SK-N-SH (cell line): ENCODE results near the gene NRCAM. TPM values are rescaled to one million over a fixed set of nuclear protein-coding genes. Genes with fewer than 3 reads are reported as not detected.

Experiments
- CTCF ChIA-PET: fragments of 300-600, 350-600 bp; formaldehyde crosslinking; extraction: SDS; loops from one replicate; lab custom pipeline; 2021; lab: Yijun Ruan, JAX
- POLR2A ChIA-PET: fragments of 350-600 bp; sonication (Branson Sonifier 250); formaldehyde crosslinking; extraction: SDS; loops from one replicate; lab custom pipeline; 2020; ENCODE audit warnings: antibody characterized with exemption, inconsistent platforms; lab: Yijun Ruan, JAX
- DNase-seq: peaks from one replicate; pipeline ENCODE4 v3.0.0; 2012
- H2AFZ ChIP-seq: fragments of 200-600 bp; sonication (generic); 2 replicates; pipeline ENCODE4 v1.8.1; 2016; ENCODE audit warnings: antibody characterized with exemption, mild to moderate bottlenecking, low read depth
- H3F3A ChIP-seq: fragments of 200-600 bp; sonication (generic); replicated peaks from 2 replicates; pipeline ENCODE3; 2016; ENCODE audit warnings: antibody characterized with exemption, mild to moderate bottlenecking; ENCODE audit not compliant: insufficient read depth
- H3K27ac ChIP-seq, 2 experiments: fragments of 200-500 bp in 1 of 2; fragments of 200-600 bp in 1 of 2; sonication (Bioruptor generic) in 1 of 2; sonication (generic), shearing (Covaris generic) in 1 of 2; 2 replicates each; pipeline versions ENCODE4 v1.5.1 to v1.6.1; 2014 to 2016; ENCODE audit warnings: low read depth in 2 of 2, inconsistent platforms in 1 of 2, low read length in 1 of 2, mild to moderate bottlenecking in 1 of 2, mixed read lengths in 1 of 2
- H3K27me3 ChIP-seq: fragments of 200-600 bp; sonication (generic), shearing (Covaris generic); 2 replicates; pipeline ENCODE4 v1.6.1; 2016; ENCODE audit warnings: mixed run types; ENCODE audit not compliant: insufficient read depth
- H3K36me3 ChIP-seq, 2 experiments: fragments of 200-500 bp in 1 of 2; fragments of 200-600 bp in 1 of 2; sonication (Bioruptor generic) in 1 of 2; sonication (generic) in 1 of 2; replicated peaks in 1 of 2; 2 replicates each; pipeline versions ENCODE3 to v1.5.1; 2014 to 2016; ENCODE audit warnings: low read length in 1 of 2, mild to moderate bottlenecking in 1 of 2; ENCODE audit not compliant: insufficient read depth in 2 of 2, control insufficient read depth in 1 of 2
- H3K4me1 ChIP-seq, 2 experiments: fragments of 200-500 bp in 1 of 2; fragments of 200-600 bp in 1 of 2; sonication (Bioruptor generic) in 1 of 2; sonication (generic), shearing (Covaris generic) in 1 of 2; 2 replicates each; pipeline versions ENCODE4 v1.5.1 to v1.6.1; 2014 to 2016; ENCODE audit warnings: low read depth in 1 of 2, low read length in 1 of 2, mixed run types in 1 of 2; ENCODE audit not compliant: insufficient read depth in 2 of 2, control insufficient read depth in 1 of 2
- H3K4me2 ChIP-seq: fragments of 200-600 bp; sonication (generic), shearing (Covaris generic); 2 replicates; pipeline ENCODE4 v1.6.1; 2017; ENCODE audit warnings: mixed run types
- H3K4me3 ChIP-seq, 2 experiments: fragments of 200-500 bp in 1 of 2; fragments of 200-600 bp in 1 of 2; sonication (Bioruptor generic) in 1 of 2; sonication (generic), shearing (Covaris generic) in 1 of 2; 2 replicates each; pipeline versions ENCODE4 v1.5.1 to v1.8.1; 2014 to 2016; ENCODE audit warnings: low read depth in 2 of 2, inconsistent platforms in 1 of 2, low read length in 1 of 2, mild to moderate bottlenecking in 1 of 2, mixed read lengths in 1 of 2, moderate library complexity in 1 of 2
- H3K79me2 ChIP-seq: fragments of 200-600 bp; sonication (generic); 2 replicates; pipeline ENCODE4 v1.8.1; 2017; ENCODE audit warnings: mild to moderate bottlenecking; ENCODE audit not compliant: insufficient read depth
- H3K9ac ChIP-seq: fragments of 200-600 bp; sonication (generic); 2 replicates; pipeline ENCODE4 v1.6.1; 2017; ENCODE audit warnings: mixed run types
- H3K9me2 ChIP-seq: fragments of 200-600 bp; sonication (generic); 2 replicates; pipeline ENCODE4 v1.6.1; 2017; ENCODE audit warnings: mixed run types
- H3K9me3 ChIP-seq: fragments of 200-600 bp; sonication (generic); 2 replicates; pipeline ENCODE4 v1.6.1; 2017; ENCODE audit warnings: mixed run types, mild to moderate bottlenecking, moderate library complexity
- H4K20me1 ChIP-seq: fragments of 200-600 bp; sonication (generic); 2 replicates; pipeline ENCODE4 v1.6.1; 2017; ENCODE audit warnings: mild to moderate bottlenecking, mixed run types; ENCODE audit not compliant: insufficient read depth
- EP300 ChIP-seq, 2 experiments: IDR thresholded peaks; 2 replicates each; pipeline versions ENCODE4 v1.4.0 to v1.6.1; 2012; ENCODE audit warnings: borderline replicate concordance in 1 of 2, low read depth in 1 of 2, low read length in 1 of 2
- EZH2phosphoT487 ChIP-seq: fragments of 200-600 bp; sonication (generic); IDR thresholded peaks from 2 replicates; pipeline ENCODE4 v1.6.1; 2017; ENCODE audit warnings: low read depth, mixed run types, mild to moderate bottlenecking, antibody characterized with exemption, moderate library complexity, borderline replicate concordance
- FOXJ3 ChIP-seq: sonication (generic); formaldehyde crosslinking; IDR thresholded peaks from 2 replicates; pipeline ENCODE4 v1.5.1; 2020; ENCODE audit warnings: mild to moderate bottlenecking, missing genetic modification reagents
- GABPA ChIP-seq: IDR thresholded peaks from 2 replicates; pipeline ENCODE4 v1.4.0; 2012; ENCODE audit warnings: low read depth, mild to moderate bottlenecking
- JUND ChIP-seq: IDR thresholded peaks from 2 replicates; pipeline ENCODE4 v1.4.0; 2012
- MEF2A ChIP-seq: IDR thresholded peaks from 2 replicates; pipeline ENCODE4 v1.4.0; 2012; ENCODE audit warnings: low read depth, borderline replicate concordance
- MXI1 ChIP-seq: IDR thresholded peaks from 2 replicates; pipeline ENCODE4 v1.6.1; 2012; ENCODE audit warnings: mild to moderate bottlenecking, low read depth, low read length, improper control_type of control experiment
- NRF1 ChIP-seq: IDR thresholded peaks from 2 replicates; pipeline ENCODE4 v1.6.1; 2012; ENCODE audit warnings: low read depth, mild to moderate bottlenecking, low read length
- POLR2AphosphoS5 ChIP-seq: IDR thresholded peaks from 2 replicates; pipeline ENCODE4 v1.6.1; 2012; ENCODE audit warnings: low read depth, low read length
- RAD21 ChIP-seq: IDR thresholded peaks from 2 replicates; pipeline ENCODE4 v1.6.1; 2012; ENCODE audit warnings: mild to moderate bottlenecking, low read length
- RCOR1 ChIP-seq: fragments of 150-350 bp; IDR thresholded peaks from 2 replicates; pipeline ENCODE4 v1.6.1; 2017; ENCODE audit warnings: antibody characterized with exemption, low read length
- RFX5 ChIP-seq: IDR thresholded peaks from 2 replicates; pipeline ENCODE4 v1.6.1; 2012; ENCODE audit warnings: mild to moderate bottlenecking, improper control_type of control experiment, low read length
- RXRA ChIP-seq: IDR thresholded peaks from 2 replicates; pipeline ENCODE4 v1.4.0; 2012; ENCODE audit warnings: low read depth, mild to moderate bottlenecking, borderline replicate concordance
- TAF1 ChIP-seq: IDR thresholded peaks from 2 replicates; pipeline ENCODE4 v1.6.1; 2012; ENCODE audit warnings: low read depth, mild to moderate bottlenecking, low read length, moderate library complexity, borderline replicate concordance
- TCF12 ChIP-seq: IDR thresholded peaks from 2 replicates; pipeline ENCODE4 v1.4.0; 2012
- USF2 ChIP-seq: fragments of 150-350 bp; IDR thresholded peaks from 2 replicates; pipeline ENCODE4 v1.6.1; 2017; ENCODE audit warnings: antibody characterized with exemption, low read length, low read depth, borderline replicate concordance
- WGBS: methylation state at CpG from one replicate; pipeline ENCODE4 v1.1.6; 2017; ENCODE audit warnings: low lambda C conversion rate; 5-methylcytosine and 5-hydroxymethylcytosine counted together
- polyA plus RNA-seq, 3 experiments: library from polyadenylated mRNA; depleted of rRNA; stranded (reverse); fragments of >200 nt; gene quantifications; 2 replicates each; pipeline ENCODE4 v1.2.3, GENCODE V29; 2012
- TF ChIP-seq, protein P1 (sequence below): IDR thresholded peaks from 2 replicates; pipeline ENCODE4 v1.4.0; 2012; ENCODE audit warnings: low read depth, borderline replicate concordance
- TF ChIP-seq, protein P2 (sequence below): fragments of 200-600 bp; sonication (generic); IDR thresholded peaks from 2 replicates; pipeline ENCODE4 v1.6.1; 2017; ENCODE audit warnings: antibody characterized with exemption, mild to moderate bottlenecking, moderate library complexity

Gene NRCAM
- polyA plus RNA-seq, 1 of the 3 experiments (the other 2 are of a cell fraction) = 1.1 TPM

GRCh38 chr7:108266491-108266890 lies 189.7 kb downstream of the NRCAM start:
- H3K4me2 ChIP-seq = no peak overlapping the region
- ChIA-PET CTCF (interaction anchor here (0.9 to 2.6 kb wide), 5 partner anchors 9 to 31 kb away, joined by 3 to 12 read pairs (median 6); no protein-coding TSS in a partner anchor), POLR2A (no interaction called here)
- no peak overlapping the region for H3K9ac ChIP-seq
- WGBS = 53% methylated on average over 3 of the region's 3 CpGs
- no peaks in the 10 kb centered on the region for H3K9me2 ChIP-seq
- TF ChIP-seq RFX5 (no peak), RAD21 (no peak), TCF12 (no peak), RCOR1 (no peak), FOXJ3 (CRISPR knock-in tag) (no peak), RXRA (no peak), POLR2AphosphoS5 (no peak), MEF2A (no peak), TAF1 (no peak), USF2 (no peak), NRF1 (no peak), GABPA (no peak), MXI1 (no peak), EP300 (IDR thresholded peaks at IDR 0.05; ENCODE audit: borderline replicate concordance in 1 of 2, low read depth in 1 of 2, low read length in 1 of 2) (no peak), JUND (no peak), EZH2phosphoT487 (no peak)
- TF ChIP-seq, protein P1, sequence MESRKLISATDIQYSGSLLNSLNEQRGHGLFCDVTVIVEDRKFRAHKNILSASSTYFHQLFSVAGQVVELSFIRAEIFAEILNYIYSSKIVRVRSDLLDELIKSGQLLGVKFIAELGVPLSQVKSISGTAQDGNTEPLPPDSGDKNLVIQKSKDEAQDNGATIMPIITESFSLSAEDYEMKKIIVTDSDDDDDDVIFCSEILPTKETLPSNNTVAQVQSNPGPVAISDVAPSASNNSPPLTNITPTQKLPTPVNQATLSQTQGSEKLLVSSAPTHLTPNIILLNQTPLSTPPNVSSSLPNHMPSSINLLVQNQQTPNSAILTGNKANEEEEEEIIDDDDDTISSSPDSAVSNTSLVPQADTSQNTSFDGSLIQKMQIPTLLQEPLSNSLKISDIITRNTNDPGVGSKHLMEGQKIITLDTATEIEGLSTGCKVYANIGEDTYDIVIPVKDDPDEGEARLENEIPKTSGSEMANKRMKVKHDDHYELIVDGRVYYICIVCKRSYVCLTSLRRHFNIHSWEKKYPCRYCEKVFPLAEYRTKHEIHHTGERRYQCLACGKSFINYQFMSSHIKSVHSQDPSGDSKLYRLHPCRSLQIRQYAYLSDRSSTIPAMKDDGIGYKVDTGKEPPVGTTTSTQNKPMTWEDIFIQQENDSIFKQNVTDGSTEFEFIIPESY = no peak
- TF ChIP-seq, protein P2, sequence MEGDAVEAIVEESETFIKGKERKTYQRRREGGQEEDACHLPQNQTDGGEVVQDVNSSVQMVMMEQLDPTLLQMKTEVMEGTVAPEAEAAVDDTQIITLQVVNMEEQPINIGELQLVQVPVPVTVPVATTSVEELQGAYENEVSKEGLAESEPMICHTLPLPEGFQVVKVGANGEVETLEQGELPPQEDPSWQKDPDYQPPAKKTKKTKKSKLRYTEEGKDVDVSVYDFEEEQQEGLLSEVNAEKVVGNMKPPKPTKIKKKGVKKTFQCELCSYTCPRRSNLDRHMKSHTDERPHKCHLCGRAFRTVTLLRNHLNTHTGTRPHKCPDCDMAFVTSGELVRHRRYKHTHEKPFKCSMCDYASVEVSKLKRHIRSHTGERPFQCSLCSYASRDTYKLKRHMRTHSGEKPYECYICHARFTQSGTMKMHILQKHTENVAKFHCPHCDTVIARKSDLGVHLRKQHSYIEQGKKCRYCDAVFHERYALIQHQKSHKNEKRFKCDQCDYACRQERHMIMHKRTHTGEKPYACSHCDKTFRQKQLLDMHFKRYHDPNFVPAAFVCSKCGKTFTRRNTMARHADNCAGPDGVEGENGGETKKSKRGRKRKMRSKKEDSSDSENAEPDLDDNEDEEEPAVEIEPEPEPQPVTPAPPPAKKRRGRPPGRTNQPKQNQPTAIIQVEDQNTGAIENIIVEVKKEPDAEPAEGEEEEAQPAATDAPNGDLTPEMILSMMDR = no peak
- H3F3A ChIP-seq = no peaks in the 10 kb centered on the region
- H2AFZ ChIP-seq = no peak overlapping the region
- no peak for DNase-seq
- H4K20me1 ChIP-seq = no peaks in the 10 kb centered on the region
- no peaks in the 10 kb centered on the region for H3K36me3 ChIP-seq
- H3K9me3 ChIP-seq = no peaks in the 10 kb centered on the region
- no peak overlapping the region for H3K27ac ChIP-seq
- H3K79me2 ChIP-seq = no peaks in the 10 kb centered on the region
- peaks cover 5 to 32% of the 10 kb centered on the region in 2 experiments; a peak in 3 of 4 replicates for H3K4me1 ChIP-seq
- no peaks in the 10 kb centered on the region for H3K27me3 ChIP-seq
- H3K4me3 ChIP-seq = no peak overlapping the region
